ENCODE data around the gene STK33. TPM values are rescaled to one million over a fixed set of nuclear protein-coding genes. Genes with fewer than 3 reads are reported as not detected.

The STK33 gene
- total and polyA plus RNA-seq, 2 of the 13 experiments (the other 11 are each of a cell fraction or from before 2014, with no cell fraction given): 2.7 to 12.6 TPM

- no peaks in the 10 kb centered on the region for H3K9me3 ChIP-seq (ENCODE audit: low read length)
- no peak overlapping the region for H3K9ac ChIP-seq (ENCODE audit: insufficient read depth, low read depth, low read length)
- DNase-seq (ENCODE audit: low spot score): no peak
- 90% methylated on average over 2 of the region's 4 CpGs for WGBS (ENCODE audit: low lambda C conversion rate)
- no peaks in the 10 kb centered on the region for H3K27me3 ChIP-seq (ENCODE audit: control insufficient read depth in 1 of 2, insufficient read depth in 2 of 2, low read length in 2 of 2)
- TF ChIP-seq CENPBD1 (CRISPR knock-in tag; IDR thresholded peaks at IDR 0.05; ENCODE audit: borderline replicate concordance, low read depth): no peak
- TF ChIP-seq PHB2 (IDR thresholded peaks at IDR 0.05; ENCODE audit: partially characterized antibody): no peak
- no peak for TF ChIP-seq MATR3 (CRISPR knock-in tag; IDR thresholded peaks at IDR 0.05)
- TF ChIP-seq ZBTB1 (CRISPR knock-in tag; IDR thresholded peaks at IDR 0.05; ENCODE audit: borderline replicate concordance): no peak
- no peak for TF ChIP-seq ZNF781 (CRISPR knock-in tag; IDR thresholded peaks at IDR 0.05; ENCODE audit: borderline replicate concordance, not compliant biosample characterization)
- TF ChIP-seq EED (CRISPR knock-in tag; IDR thresholded peaks at IDR 0.05): no peak
- TF ChIP-seq PLSCR1 (CRISPR knock-in tag; IDR thresholded peaks at IDR 0.05; ENCODE audit: borderline replicate concordance): no peak
- TF ChIP-seq ZNF546 (CRISPR knock-in tag; conservative IDR thresholded peaks at IDR 0.05): no peak
- no peak for TF ChIP-seq ZNF430 (CRISPR knock-in tag; IDR thresholded peaks at IDR 0.05)
- no peak for TF ChIP-seq PAXIP1 (CRISPR knock-in tag; conservative IDR thresholded peaks at IDR 0.05)
- TF ChIP-seq TAF15 (IDR thresholded peaks at IDR 0.05; ENCODE audit: low read depth, low read length, poor library complexity, severe bottlenecking): no peak
- no peak for TF ChIP-seq XRCC5 (optimal IDR thresholded peaks at IDR 0.05; ENCODE audit: low read length)
- TF ChIP-seq PREB (CRISPR knock-in tag; IDR thresholded peaks at IDR 0.05): no peak
- TF ChIP-seq CHCHD3 (CRISPR knock-in tag; IDR thresholded peaks at IDR 0.05): no peak
- TF ChIP-seq ZNF674 (CRISPR knock-in tag; IDR thresholded peaks at IDR 0.05; ENCODE audit: low read depth): no peak
- no peak for TF ChIP-seq ZNF256 (CRISPR knock-in tag; conservative IDR thresholded peaks at IDR 0.05)
- no peak for TF ChIP-seq ZFP62 (CRISPR knock-in tag; IDR thresholded peaks at IDR 0.05)
- TF ChIP-seq ZNF143 (CRISPR knock-in tag; IDR thresholded peaks at IDR 0.05): no peak
- H2AFZ ChIP-seq (ENCODE audit: low read length): no peak overlapping the region
- H3K27ac ChIP-seq (ENCODE audit: extremely low read length, insufficient read depth, low read length): no peak overlapping the region
- no peaks in the 10 kb centered on the region for H3K79me2 ChIP-seq (ENCODE audit: insufficient read depth, low read length)
- in situ Hi-C loops (cut with HindIII; ENCODE audit: extremely low pct_ligation_motif_present, low pct_unique_long_range_greater_than_20kb): no loop called here
- H3K4me2 ChIP-seq (ENCODE audit: low read depth, low read length): no peak overlapping the region
- intact Hi-C loops (cut with micrococcal nuclease; ENCODE audit: unreplicated experiment): no loop called here
- ChIA-PET POLR2A (no interaction called here), CTCF (ENCODE audit: low intra/inter-chr PET ratio, low total read pairs) (no interaction called here)
- no peak for FAIRE-seq
- no peaks in the 10 kb centered on the region for H3K4me1 ChIP-seq (ENCODE audit: insufficient read depth, low read length)
- no TSS peak for BruUV-seq (replicated peaks)
- H3K36me3 ChIP-seq (replicated peaks in 1 of 2; ENCODE audit: control insufficient read depth in 1 of 2, insufficient read depth in 2 of 2, low read length in 2 of 2): peaks cover 20 to 49% of the 10 kb centered on the region in 2 experiments
- no peak for ATAC-seq
- H4K20me1 ChIP-seq (ENCODE audit: insufficient read depth, low read length): no peaks in the 10 kb centered on the region
- H3K4me3 ChIP-seq (replicated peaks in 1 of 3; ENCODE audit: insufficient read depth in 1 of 3, low read depth in 2 of 3, low read length in 3 of 3): no peak overlapping the region
Measured at GRCh38 chr11:8621147-8621546, 27.1 kb upstream of the STK33 start.
